ENCODE data around the gene FOS.

GRCh38 chr14:75277815-75278421 lies 710 bp upstream of the FOS start:
- TF ChIP-seq EZH2phosphoT487 (IDR thresholded peaks at IDR 0.05) (no peak), CTCF (IDR thresholded peaks at IDR 0.05) (no peak)

Data from neural progenitor cell (in vitro differentiated cells).